ENCODE results near the gene PDE4D.

GRCh38 chr5:59346514-59346913, 547.0 kb downstream of the PDE4D start:
- TF ChIP-seq POLR2AphosphoS5 (IDR thresholded peaks at IDR 0.05; ENCODE audit: low read depth, low read length) (no peak), POLR2A (IDR thresholded peaks at IDR 0.05; ENCODE audit: low read depth, low read length) (no peak), TAF1 (IDR thresholded peaks at IDR 0.05; ENCODE audit: borderline replicate concordance, low read depth, low read length) (no peak)
